Fibroblast of lung (primary cell): ENCODE data around the gene GDPD4. TPM values are rescaled to one million over a fixed set of nuclear protein-coding genes. Genes with fewer than 3 reads are reported as not detected.

Experiments
- DNase-seq, 2 donors: peaks; one replicate each; pipeline versions ENCODE4 v3.0.0 to v3.0.0-alpha.2; 2010; ENCODE audit warnings: low read depth in 2 of 2
- H2AFZ ChIP-seq: 2 replicates; pipeline ENCODE4 v1.5.1; 2012; ENCODE audit warnings: low read length, control low read depth, inconsistent platforms
- H3K27ac ChIP-seq: 2 replicates; pipeline ENCODE4 v1.5.1; 2011; ENCODE audit warnings: low read length, control low read depth; ENCODE audit not compliant: insufficient read depth
- H3K27me3 ChIP-seq: 2 replicates; pipeline ENCODE4 v1.5.1; 2011; ENCODE audit warnings: mild to moderate bottlenecking, low read length; ENCODE audit not compliant: control insufficient read depth, insufficient read depth
- H3K36me3 ChIP-seq: 2 replicates; pipeline ENCODE4 v1.5.1; 2011; ENCODE audit warnings: low read length; ENCODE audit not compliant: control insufficient read depth, insufficient read depth
- H3K4me1 ChIP-seq: 2 replicates; pipeline ENCODE4 v1.5.1; 2011; ENCODE audit warnings: low read length; ENCODE audit not compliant: control insufficient read depth, insufficient read depth; ENCODE audit errors: extremely low read depth
- H3K4me2 ChIP-seq: 2 replicates; pipeline ENCODE4 v1.5.1; 2011; ENCODE audit warnings: low read length, control low read depth; ENCODE audit not compliant: insufficient read depth; ENCODE audit errors: extremely low read depth
- H3K4me3 ChIP-seq, 4 experiments: fragments of 200-600 bp in 1 of 4; sonication (generic) in 1 of 4; replicated peaks in 1 of 4; 2 replicates each; pipeline ENCODE4 v1.5.1; 2011 to 2016; ENCODE audit warnings: low read length in 4 of 4, low read depth in 3 of 4, mild to moderate bottlenecking in 3 of 4, control low read depth in 2 of 4, inconsistent platforms in 1 of 4, mixed read lengths in 1 of 4; ENCODE audit not compliant: insufficient read depth in 1 of 4; ENCODE audit errors: control extremely low read depth in 1 of 4
- H3K79me2 ChIP-seq: 2 replicates; pipeline ENCODE4 v1.5.1; 2012; ENCODE audit warnings: mild to moderate bottlenecking, low read length, inconsistent platforms; ENCODE audit not compliant: control insufficient read depth, insufficient read depth
- H3K9ac ChIP-seq: 2 replicates; pipeline ENCODE4 v1.5.1; 2011; ENCODE audit warnings: mild to moderate bottlenecking, low read length, control low read depth; ENCODE audit not compliant: insufficient read depth
- H3K9me3 ChIP-seq: 2 replicates; pipeline ENCODE4 v1.5.1; 2012; ENCODE audit warnings: low read depth, low read length; ENCODE audit not compliant: control insufficient read depth, insufficient read depth
- H4K20me1 ChIP-seq: 2 replicates; pipeline ENCODE4 v1.5.1; 2011; ENCODE audit warnings: low read length; ENCODE audit not compliant: control insufficient read depth, insufficient read depth; ENCODE audit errors: extremely low read depth
- EZH2 ChIP-seq: IDR thresholded peaks from 2 replicates; pipeline ENCODE4 v1.5.1; 2012; ENCODE audit warnings: low read length, control low read depth, mild to moderate bottlenecking; ENCODE audit errors: missing control alignments
- polyA plus RNA-seq, 2 donors: library from polyadenylated mRNA; depleted of rRNA in 1 of 2; stranded (reverse) in 1 of 2; unstranded in 1 of 2; fragments of >200 nt; gene quantifications; 2 replicates each; pipeline ENCODE4 v1.2.1, GENCODE V29; 2011 to 2012; ENCODE audit warnings: missing spikeins in 1 of 2
- total RNA-seq: library from RNA; depleted of rRNA; stranded (reverse); fragments of >200 nt; gene quantifications from 2 replicates; pipeline ENCODE4 v1.2.1, GENCODE V29; 2014
- TF ChIP-seq, protein P1 (sequence below), 2 donors: IDR thresholded peaks in 1 of 2; conservative IDR thresholded peaks in 1 of 2; 1 replicate in 1 of 2; 2 replicates in 1 of 2; pipeline ENCODE4 v1.5.1; 2011 to 2012; ENCODE audit warnings: low read length in 2 of 2, control low read depth in 1 of 2, inconsistent platforms in 1 of 2, low read depth in 1 of 2, mild to moderate bottlenecking in 1 of 2

Gene GDPD4
- total and polyA plus RNA-seq, 2 donors (not counting 1 experiment from before 2014, with no cell fraction given) = not detected

- H3K9me3 ChIP-seq = no peaks in the 10 kb centered on the region
- no peaks in the 10 kb centered on the region for H4K20me1 ChIP-seq
- H3K27me3 ChIP-seq = no peaks in the 10 kb centered on the region
- no peaks in the 10 kb centered on the region for H3K79me2 ChIP-seq
- no peak overlapping the region for H3K27ac ChIP-seq
- H2AFZ ChIP-seq = no peak overlapping the region
- H3K4me3 ChIP-seq = no peak overlapping the region
- no peak for TF ChIP-seq EZH2
- TF ChIP-seq, protein P1, sequence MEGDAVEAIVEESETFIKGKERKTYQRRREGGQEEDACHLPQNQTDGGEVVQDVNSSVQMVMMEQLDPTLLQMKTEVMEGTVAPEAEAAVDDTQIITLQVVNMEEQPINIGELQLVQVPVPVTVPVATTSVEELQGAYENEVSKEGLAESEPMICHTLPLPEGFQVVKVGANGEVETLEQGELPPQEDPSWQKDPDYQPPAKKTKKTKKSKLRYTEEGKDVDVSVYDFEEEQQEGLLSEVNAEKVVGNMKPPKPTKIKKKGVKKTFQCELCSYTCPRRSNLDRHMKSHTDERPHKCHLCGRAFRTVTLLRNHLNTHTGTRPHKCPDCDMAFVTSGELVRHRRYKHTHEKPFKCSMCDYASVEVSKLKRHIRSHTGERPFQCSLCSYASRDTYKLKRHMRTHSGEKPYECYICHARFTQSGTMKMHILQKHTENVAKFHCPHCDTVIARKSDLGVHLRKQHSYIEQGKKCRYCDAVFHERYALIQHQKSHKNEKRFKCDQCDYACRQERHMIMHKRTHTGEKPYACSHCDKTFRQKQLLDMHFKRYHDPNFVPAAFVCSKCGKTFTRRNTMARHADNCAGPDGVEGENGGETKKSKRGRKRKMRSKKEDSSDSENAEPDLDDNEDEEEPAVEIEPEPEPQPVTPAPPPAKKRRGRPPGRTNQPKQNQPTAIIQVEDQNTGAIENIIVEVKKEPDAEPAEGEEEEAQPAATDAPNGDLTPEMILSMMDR (conservative IDR thresholded peaks at IDR 0.05 in 1 of 2, IDR thresholded peaks at IDR 0.05 in 1 of 2; ENCODE audit: low read depth in 1 of 2, low read length in 2 of 2) = no peak
- H3K4me2 ChIP-seq = no peak overlapping the region
- H3K4me1 ChIP-seq = no peaks in the 10 kb centered on the region
- no peak overlapping the region for H3K9ac ChIP-seq
- DNase-seq = no peak
- no peaks in the 10 kb centered on the region for H3K36me3 ChIP-seq
These were observed 107.3 kb downstream of the GDPD4 start for GRCh38 chr11:77193911-77194830.

DNA sequence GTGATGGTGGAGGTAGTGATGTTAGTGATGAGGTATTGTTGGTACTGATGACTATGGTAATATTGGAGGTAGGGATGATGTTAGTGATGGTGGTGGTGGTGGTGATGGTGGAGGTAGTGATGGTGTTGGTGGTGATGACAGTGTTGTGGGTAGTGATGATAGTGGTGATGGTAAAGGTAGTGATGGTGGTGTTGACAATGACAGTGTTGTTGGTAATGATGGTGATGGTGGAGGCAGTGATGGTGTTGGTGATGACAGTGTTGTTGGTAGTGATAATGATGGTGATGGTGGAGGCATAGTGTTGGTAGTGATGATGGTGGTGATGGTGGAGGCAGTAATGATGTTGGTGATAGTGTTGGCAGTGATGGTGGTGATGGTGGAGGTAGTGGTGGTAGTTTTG is 108.3 kb downstream of the GDPD4 start:
- no peak overlapping the region for H3K27ac ChIP-seq
- no peaks in the 10 kb centered on the region for H3K36me3 ChIP-seq
- H3K4me1 ChIP-seq = no peaks in the 10 kb centered on the region
- no peaks in the 10 kb centered on the region for H3K79me2 ChIP-seq
- no peak for DNase-seq
- H3K4me2 ChIP-seq = no peak overlapping the region
- H3K9me3 ChIP-seq = no peaks in the 10 kb centered on the region
- no peak overlapping the region for H2AFZ ChIP-seq
- H4K20me1 ChIP-seq = no peaks in the 10 kb centered on the region
- TF ChIP-seq EZH2 = no peak
- TF ChIP-seq, protein P1 (conservative IDR thresholded peaks at IDR 0.05 in 1 of 2, IDR thresholded peaks at IDR 0.05 in 1 of 2; ENCODE audit: low read depth in 1 of 2, low read length in 2 of 2) = no peak
- no peak overlapping the region for H3K9ac ChIP-seq
- no peak overlapping the region for H3K4me3 ChIP-seq
- H3K27me3 ChIP-seq = no peaks in the 10 kb centered on the region

DNA sequence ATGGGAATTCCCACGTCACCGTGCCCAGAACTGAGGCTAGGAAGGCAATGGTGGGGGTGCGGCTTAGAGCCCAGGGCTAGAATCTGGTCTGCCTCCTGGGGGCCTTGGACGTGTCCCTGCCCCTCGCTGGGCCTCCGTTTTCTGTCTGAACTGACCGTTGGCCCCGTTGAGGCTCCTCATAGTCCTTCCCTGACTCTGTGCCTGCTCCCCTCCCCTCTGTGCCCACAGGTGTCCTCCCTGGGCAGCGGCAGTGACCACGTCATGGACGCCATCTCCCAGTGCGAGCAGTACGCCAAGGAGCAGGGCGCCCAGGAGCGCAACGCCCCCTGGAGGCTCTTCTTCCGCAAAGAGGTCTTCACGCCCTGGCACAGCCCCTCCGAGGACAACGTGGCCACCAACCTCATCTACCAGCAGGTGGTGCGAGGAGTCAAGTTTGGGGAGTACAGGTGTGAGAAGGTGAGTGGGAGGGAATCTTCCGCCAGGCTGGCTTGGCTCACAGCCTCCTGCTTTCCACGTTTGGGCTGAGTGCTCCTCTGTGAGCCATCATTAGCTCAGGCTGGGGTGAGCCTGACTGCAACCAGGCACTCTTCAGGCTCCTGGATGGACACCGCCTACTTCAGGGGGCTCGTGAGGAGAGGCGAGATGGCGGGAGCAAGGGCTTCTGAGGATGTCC is 109.5 kb downstream of the GDPD4 start:
- Histone ChIP-seq H4K20me1 (no peaks in the 10 kb centered on the region), H3K27ac (no peak overlapping the region), H3K4me1 (no peaks in the 10 kb centered on the region), H3K27me3 (no peaks in the 10 kb centered on the region), H3K9me3 (no peaks in the 10 kb centered on the region), H3K36me3 (no peaks in the 10 kb centered on the region), H2AFZ (no peak overlapping the region), H3K4me3 (no peak overlapping the region), H3K4me2 (no peak overlapping the region), H3K9ac (no peak overlapping the region), H3K79me2 (no peaks in the 10 kb centered on the region)
- peak; percentile 26 to 31 for DNase-seq
- TF ChIP-seq, protein P1 (conservative IDR thresholded peaks at IDR 0.05 in 1 of 2, IDR thresholded peaks at IDR 0.05 in 1 of 2; ENCODE audit: low read depth in 1 of 2, low read length in 2 of 2) = peak; percentile 34 to 56
- TF ChIP-seq EZH2 = no peak
